ENCODE data around the gene ATP2B3. TPM values are rescaled to one million over a fixed set of nuclear protein-coding genes. Genes with fewer than 3 reads are reported as not detected.

Gene ATP2B3
- total and polyA plus RNA-seq, 2 experiments from 2014 or later = 0.17 TPM; not detected in 1

GRCh38 chrX:153527208-153527607, 9.8 kb downstream of the ATP2B3 start (continued):
- no peak for TF ChIP-seq ZNF462 (CRISPR knock-in tag; IDR thresholded peaks at IDR 0.05)
- no peak for TF ChIP-seq POLR2AphosphoS5 (IDR thresholded peaks at IDR 0.05; ENCODE audit: low read depth)
- TF ChIP-seq EZH2 (IDR thresholded peaks at IDR 0.05; ENCODE audit: low read depth, unreplicated experiment) = no peak
- no peak for TF ChIP-seq NANOG (IDR thresholded peaks at IDR 0.05; ENCODE audit: borderline replicate concordance)
- no peak for TF ChIP-seq EZH2phosphoT487 (IDR thresholded peaks at IDR 0.05; ENCODE audit: unreplicated experiment)

GRCh38 chrX:153530411-153531129, 13.1 kb downstream of the ATP2B3 start:
- Histone ChIP-seq H3K79me2 (replicated peaks; ENCODE audit: insufficient read depth) (no peaks in the 10 kb centered on the region), H3F3A (replicated peaks; ENCODE audit: low read depth) (no peaks in the 10 kb centered on the region), H4K20me1 (replicated peaks; ENCODE audit: insufficient read depth) (no peaks in the 10 kb centered on the region), H3K4me1 (ENCODE audit: insufficient read depth) (no peaks in the 10 kb centered on the region), H2AFZ (no peak overlapping the region), H3K4me3 (no peak overlapping the region), H3K36me3 (ENCODE audit: insufficient read depth) (no peaks in the 10 kb centered on the region), H3K9me2 (ENCODE audit: insufficient read depth) (no peaks in the 10 kb centered on the region), H3K27ac (ENCODE audit: low read depth) (no peak overlapping the region), H3K27me3 (ENCODE audit: insufficient read depth) (no peaks in the 10 kb centered on the region), H3K4me2 (no peak overlapping the region)
- Mint-ChIP-seq H3K27me3 (ENCODE audit: insufficient read depth, low read depth, poor library complexity) (peaks cover 5% of the 10 kb centered on the region), H3K36me3 (ENCODE audit: low read depth) (no peaks in the 10 kb centered on the region), H3K4me3 (no peak overlapping the region), H3K9me3 (no peaks in the 10 kb centered on the region), H3K27ac (no peak overlapping the region), H3K4me1 (no peaks in the 10 kb centered on the region)
- ATAC-seq (no peak), DNase-seq (ENCODE audit: low spot score) (no peak)
- no peak for TF ChIP-seq ZNF462 (CRISPR knock-in tag; IDR thresholded peaks at IDR 0.05)
- no peak for TF ChIP-seq NANOG (IDR thresholded peaks at IDR 0.05; ENCODE audit: borderline replicate concordance)
- no peak for TF ChIP-seq ZNF114 (CRISPR knock-in tag; IDR thresholded peaks at IDR 0.05)
- TF ChIP-seq EZH2 (IDR thresholded peaks at IDR 0.05; ENCODE audit: low read depth, unreplicated experiment) = no peak
- no peak for TF ChIP-seq POLR2AphosphoS5 (IDR thresholded peaks at IDR 0.05; ENCODE audit: low read depth)
- no peak for TF ChIP-seq STAT1 (IDR thresholded peaks at IDR 0.05; ENCODE audit: unreplicated experiment)

Data from GM23338 (cell line).